NCI-H446 (cell line): ENCODE measurements around the gene ATP8B4.
"Not testable (repeated sequence)": the region's sequence is repeated elsewhere in the genome, so short reads cannot be mapped to it uniquely, and the experiment has no call there.

ENCODE experiments used
- DNase-seq, 2 experiments: peaks; one replicate each; lab custom pipeline; 2025; lab: John Stamatoyannopoulos, UW

Gene ATP8B4

GRCh38 chr15:50140983-50141382 lies 21.9 kb upstream of the ATP8B4 start:
- DNase-seq: no peak

DNA sequence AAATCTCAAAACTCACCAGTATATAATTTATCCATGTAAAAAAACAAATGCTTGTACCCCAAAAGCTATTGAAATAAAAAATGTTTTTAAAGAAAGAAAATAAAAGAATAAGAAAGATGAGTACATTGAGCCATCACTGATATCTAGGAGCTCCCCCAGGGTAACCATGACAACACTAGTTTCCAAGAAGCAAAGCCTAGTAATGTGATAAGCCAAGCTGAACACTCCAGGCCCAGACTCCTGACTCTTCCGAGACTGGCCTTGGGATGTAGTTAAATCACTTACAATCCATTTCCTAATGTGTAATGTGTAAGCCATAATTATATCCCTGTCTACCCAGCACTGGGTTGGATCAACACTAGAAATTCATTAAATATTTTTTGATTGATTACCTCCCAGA lies 21.1 kb upstream of the ATP8B4 start:
- no peak for DNase-seq

DNA sequence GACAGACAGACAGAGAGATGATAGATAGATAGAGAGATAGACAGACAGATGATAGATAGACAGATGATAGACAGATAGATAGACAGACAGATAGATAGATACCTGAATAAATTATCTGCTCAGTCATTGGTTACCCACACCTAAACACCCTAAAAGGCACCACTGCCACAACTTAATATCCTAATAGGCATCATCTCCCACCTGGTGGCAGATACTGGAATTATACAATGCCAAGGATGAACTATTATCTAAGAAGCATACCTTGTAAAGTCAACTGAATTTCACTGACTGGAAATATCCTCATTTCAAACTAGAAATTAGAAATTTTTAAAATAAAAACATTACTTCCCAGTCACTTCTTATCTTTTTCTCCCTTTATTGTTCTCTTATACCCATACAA lies 19.4 kb upstream of the ATP8B4 start:
- no peak for DNase-seq

- DNase-seq: no peak
These were observed 18.9 kb upstream of the ATP8B4 start for GRCh38 chr15:50137893-50138292.

DNA sequence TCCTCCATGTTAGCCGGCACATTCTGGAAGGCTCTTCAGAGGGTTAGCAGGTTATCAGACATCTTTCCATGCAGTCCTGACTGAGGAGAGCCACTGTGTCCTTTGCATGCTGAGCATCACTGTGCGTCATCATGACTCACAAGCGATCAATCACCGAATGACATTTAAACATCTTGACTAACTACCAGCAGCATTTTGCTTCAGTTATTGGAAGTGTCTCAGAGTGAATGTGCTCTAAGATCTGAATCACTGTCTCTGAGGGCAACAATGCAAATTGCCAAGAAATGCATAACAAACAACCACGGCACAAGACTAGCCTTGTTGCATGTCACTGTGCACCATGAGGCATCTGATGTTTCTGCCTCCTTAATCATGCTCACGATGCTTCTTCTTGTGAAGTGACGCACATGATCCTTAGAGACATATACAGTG lies 18.3 kb upstream of the ATP8B4 start:
- DNase-seq: no peak

GRCh38 chr15:50135031-50135551 lies 16.1 kb upstream of the ATP8B4 start:
- no peak for DNase-seq

GRCh38 chr15:50134524-50135024 lies 15.5 kb upstream of the ATP8B4 start:
- DNase-seq: no peak

DNA sequence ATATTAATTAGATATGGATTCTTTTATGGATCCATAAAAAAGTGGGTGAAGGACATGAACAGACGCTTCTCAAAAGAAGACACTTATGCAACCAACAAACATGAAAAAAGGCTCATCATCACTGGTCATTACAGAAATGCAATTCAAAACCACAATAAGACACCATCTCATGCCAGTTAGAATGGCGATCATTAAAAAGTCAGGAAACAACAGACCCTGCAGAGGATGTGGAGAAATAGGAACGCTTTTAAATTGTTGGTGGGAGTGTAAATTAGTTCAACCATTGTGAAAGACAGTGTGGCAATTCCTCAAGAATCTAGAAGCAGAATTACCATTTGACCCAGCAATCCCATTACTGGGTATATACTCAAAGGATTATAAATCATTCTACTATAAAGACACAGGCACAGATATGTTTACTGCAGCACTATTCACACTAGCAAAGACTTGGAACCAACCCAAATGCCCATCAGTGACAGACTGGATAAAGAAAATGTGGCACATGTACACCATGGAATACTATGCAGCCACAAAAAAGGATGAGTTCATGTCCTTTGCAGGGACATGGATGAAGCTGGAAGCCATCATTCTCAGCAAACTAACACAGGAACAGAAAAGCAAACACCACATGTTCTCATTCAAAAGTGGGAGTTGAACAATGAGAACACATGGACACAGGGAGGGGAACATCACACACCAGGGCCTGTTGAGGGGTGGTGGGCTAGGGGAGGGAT lies 13.4 kb upstream of the ATP8B4 start:
- DNase-seq: not testable (repeated sequence)

GRCh38 chr15:50131617-50132016 lies 12.6 kb upstream of the ATP8B4 start:
- no peak for DNase-seq

DNA sequence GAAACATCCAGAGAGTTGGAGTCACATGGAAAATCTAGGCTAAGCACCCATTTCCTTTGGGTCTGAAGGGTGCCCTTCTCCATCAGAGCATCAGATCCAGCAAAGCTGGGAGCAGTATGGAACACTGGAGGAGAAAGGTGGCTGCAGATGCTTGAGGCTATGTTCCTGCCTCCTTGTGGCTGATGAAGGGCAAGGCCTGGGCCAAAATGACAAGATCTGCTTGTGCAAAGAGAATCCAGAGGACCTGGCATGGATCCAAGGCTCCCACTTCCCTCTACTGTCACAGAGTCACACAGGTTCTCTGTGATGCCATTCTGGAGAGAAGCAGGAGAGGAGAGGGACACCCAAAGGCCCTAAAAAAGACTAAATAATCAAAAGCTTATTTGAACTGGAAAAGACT lies 9.2 kb upstream of the ATP8B4 start:
- DNase-seq: no peak

DNA sequence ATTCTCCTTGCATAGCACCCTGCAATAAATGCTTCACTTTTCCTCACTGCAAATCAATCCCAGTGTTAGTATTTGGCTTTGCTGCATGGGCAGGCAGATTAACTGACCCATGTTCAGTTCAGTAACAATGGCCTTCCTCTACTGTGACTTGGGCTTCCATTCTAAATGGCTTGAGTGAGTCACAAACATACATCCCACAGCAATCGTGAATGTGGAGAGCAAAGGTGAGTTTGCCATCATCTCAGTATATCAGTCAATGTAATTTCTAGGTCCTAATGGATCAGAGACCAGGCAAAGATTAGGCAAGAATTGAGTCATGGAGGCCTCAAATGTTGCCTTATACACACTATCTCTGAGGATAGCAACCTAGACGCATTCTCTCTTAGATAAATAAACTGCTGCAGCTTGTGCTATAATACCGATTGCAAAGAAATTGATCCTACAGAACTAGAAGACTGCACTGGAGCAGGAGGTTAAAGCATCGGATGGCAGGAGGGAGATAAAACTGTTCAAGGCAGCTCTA lies 8.3 kb upstream of the ATP8B4 start:
- no peak for DNase-seq

- no peak for DNase-seq
These were observed 7.0 kb upstream of the ATP8B4 start for GRCh38 chr15:50126072-50126471.

DNA sequence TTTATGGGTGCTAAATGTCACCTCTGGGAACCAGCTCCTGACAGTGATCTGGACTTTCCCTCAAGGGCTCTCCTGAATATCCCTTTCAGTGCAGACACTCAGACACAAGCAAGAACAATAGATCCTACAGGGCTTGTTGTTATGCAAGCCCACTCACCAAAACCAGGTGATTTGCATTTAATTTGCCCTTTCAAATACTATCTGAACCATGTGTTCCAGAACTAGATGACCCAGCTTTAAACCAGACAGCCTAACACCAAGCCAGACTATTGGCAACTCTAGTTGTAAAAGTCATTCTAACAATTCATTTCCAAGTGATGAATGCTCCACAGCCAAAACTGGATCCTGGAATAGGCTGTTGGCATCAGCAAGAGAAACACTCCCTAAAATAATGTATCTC lies 5.6 kb upstream of the ATP8B4 start:
- DNase-seq: no peak

GRCh38 chr15:50123861-50124557 lies 5.0 kb upstream of the ATP8B4 start:
- DNase-seq: no peak

- DNase-seq: no peak
These were observed 1.7 kb upstream of the ATP8B4 start for GRCh38 chr15:50120729-50121128.

- no peak for DNase-seq
These were observed 1.5 kb downstream of the ATP8B4 start for GRCh38 chr15:50117431-50118027.

DNA sequence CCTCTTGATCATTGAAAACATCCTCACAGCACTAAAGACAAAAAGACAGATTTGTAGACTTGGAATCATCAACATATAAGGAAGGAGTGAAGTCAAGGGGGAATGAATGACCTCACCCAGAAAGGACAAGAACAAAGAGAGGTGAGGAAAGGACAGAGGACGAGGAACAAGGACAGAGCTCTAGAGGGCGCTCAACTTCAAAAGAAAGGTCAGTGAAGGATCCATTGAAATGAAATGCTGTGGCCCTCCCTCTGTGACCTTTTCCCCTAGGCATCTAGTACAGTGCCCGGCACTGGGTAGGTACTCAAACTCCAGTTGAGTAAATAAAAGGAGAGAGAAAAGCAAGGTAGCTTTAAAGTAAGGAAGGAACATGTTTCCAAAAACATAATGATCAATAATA lies 2.6 kb downstream of the ATP8B4 start:
- no peak for DNase-seq

DNA sequence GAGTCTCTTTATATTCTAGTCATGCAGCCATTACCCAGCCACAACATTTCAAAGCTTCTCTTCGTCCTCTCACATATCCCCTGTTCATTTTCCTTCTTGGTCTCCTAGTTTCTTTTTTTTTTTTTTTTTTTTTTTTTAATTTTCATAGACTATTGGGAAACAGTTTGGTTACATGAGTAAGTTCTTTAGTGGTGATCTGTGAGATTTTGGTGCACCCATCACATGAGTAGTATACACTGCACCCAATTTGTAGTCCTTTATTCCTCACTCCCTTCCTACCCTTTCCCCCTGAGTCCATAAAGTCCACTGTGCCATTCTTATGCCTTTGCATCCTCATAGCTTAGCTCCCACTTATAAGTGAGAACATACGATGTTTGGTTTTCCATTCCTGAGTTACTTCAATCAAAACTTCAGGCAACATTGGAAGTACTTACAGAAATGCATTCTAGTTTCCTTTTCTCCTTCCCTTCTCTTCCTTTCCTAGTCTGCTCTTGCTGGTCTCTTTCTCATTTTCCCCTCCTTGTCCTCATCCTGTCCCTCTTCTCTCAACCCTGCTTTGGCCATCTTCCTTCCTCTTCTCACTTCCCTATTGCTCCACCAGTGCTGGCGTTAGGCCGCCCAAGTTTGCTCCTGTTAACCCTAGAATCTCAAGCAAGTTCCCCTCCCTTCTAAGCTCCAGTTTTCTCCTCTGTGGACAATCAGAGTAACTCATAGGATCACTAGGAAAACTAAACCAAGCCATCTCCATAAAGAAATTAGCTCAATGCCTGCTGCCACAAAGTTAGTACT lies 4.8 kb downstream of the ATP8B4 start:
- DNase-seq: no peak

DNA sequence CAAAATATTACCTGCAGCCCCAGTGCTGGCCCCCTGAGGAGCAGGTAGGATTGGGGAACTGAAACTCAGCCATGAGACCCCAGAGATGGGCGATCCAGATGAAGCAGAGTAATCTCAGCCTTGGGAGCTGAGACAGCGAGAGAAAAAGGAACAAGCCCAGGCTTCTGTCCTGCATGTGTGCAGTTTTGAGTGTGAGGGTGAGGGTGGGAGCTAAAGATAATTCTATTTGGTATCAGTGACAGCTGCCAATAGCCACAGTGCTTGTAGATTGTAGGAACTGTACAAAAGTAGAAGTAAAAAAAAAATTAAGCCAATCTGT lies 5.9 kb downstream of the ATP8B4 start:
- no peak for DNase-seq

DNA sequence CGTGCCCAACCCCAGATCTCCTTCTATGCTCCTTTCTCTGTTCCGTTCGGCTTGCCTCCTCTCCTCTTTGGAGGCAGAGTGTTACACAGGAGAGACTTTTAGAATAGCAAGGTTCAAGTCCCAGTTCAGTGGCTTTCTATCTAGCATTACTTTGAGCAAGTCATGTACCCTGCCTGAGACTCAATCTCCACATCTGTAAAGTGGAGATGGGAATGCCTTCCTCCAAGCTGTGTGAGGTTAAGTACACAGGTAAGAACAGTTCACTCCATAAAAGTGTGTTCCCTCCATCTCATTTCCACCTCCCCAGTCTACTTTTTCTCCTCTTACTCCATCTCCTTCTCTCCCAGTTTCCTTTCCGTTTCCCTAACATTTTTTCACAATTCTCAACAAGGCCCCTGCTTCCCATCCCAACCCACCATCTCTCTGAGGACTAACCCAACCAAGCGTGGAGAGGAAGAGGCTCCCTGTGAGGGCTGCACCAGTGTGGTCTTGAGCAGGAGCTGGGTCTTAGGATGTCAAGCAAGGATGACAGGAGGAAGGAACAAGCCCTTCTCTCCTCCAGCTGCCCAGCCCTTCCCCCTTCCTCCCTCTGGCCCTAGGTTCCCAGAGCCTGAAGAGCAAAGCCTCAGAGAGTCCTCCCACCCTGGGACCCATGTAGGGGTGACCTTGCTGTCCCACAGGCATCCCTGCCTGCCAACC lies 6.4 kb downstream of the ATP8B4 start:
- DNase-seq: no peak

DNA sequence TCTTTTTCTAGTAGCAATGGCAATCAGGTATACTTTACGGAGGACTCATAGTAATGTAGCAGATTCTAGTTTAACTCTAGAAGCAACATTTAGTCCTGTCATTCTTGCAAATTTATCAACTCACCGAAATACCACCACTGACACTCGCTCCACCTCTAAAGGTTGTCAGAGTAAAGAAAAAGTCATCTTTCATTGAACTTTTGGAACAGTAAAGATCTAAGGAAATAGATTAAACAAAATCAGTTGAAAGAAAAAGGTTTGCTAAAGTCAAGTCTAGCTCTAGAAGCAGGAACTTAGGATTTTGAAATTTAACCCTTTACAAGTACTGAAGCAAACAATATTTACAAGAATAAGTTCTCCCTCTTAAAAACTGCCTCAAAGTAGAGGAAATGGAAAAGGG lies 8.7 kb downstream of the ATP8B4 start:
- no peak for DNase-seq
